Measurements from ENCODE around the gene TOP1.

TOP1 gene

DNA sequence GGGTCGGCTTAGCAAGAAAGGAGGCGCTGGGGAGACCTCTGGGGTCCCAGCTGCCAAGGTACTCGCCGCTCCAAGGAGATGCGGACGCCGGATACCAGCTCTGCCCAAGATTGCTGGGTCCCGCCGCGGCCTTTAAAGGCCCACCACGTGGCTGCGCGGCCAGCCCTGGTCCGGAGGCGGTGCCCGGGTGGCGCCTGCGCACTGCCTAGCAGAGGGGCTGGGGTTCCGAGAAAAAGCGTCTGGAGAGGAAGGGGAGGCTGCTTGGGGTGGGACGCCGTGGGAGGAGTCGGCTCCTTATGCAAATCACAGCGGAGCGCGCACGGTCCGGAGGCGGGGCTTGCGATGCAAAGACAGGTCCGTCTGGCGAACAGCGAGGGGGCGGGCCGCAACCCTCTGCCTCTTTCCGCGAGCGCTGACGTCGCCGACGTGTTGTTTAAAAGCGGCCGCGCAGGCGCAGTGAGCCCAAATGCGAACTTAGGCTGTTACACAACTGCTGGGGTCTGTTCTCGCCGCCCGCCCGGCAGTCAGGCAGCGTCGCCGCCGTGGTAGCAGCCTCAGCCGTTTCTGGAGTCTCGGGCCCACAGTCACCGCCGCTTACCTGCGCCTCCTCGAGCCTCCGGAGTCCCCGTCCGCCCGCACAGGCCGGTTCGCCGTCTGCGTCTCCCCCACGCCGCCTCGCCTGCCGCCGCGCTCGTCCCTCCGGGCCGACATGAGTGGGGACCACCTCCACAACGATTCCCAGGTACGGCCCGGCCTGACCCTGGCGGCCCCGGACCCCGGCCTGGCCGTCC lies at the start of gene TOP1:
Gene TOP1 (plus strand): TSS at position 464 of the 791 bp plus-strand sequence. CDS start 246 bp downstream, at position 710.
- peak; percentile 100 for DNase-seq (ENCODE audit: low read depth in 2 of 2)

DNA sequence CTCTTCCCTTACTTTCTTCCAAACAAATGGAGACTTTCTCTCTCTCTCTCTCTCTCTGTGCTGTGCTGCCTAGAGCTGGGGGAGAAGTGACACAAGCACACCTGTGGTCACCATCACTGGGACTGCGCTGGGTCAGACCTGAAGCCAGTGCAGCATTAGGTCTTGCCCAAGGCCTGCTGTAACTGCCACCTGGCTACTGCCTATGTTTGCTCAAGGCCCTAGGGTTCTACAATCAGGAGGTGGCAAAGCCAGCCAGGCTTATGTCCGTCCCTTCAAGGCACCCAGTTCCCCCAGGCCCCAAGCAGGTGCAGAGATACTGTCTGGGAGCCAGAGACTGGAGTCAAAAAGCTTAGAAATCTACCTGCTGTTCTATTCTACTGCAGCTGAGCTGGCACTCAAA lies 49.4 kb upstream of the TOP1 start:
- DNase-seq (ENCODE audit: low read depth in 2 of 2), result no peak

DNA sequence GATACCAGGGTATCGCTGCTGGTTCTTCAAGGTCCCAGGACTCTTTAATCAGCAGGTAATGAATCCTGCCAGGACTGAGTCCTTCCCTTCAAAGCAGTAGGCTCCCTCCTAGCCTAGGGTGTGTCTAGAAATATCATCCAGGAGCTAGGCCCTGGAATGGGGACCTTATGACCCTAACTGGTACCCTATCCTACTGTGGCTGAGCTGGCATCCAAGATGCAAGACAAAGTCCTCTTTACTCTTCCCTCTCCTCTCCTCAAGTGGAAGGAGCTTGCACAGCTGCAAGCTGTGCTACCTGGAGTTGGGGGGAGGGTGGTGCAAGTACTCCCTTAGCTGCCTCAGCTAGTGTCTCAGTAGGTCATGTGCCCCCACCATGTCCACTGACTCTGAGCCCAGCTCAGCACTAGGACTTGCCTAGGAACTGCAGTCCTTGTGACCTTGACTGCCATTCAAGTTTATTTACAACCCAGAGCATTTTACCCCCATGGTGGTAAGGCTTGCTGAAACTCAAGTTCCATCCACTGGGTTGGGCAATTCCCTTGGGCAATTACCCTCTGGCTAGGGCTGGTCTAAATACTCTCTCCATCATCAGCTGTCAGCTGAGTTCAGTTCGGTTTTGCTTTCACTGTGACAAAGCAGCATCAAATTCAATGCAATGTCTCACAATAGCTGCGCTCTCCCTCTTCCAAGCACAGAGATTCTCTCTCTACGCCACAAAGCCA lies 48.4 kb upstream of the TOP1 start:
- DNase-seq (ENCODE audit: low read depth in 2 of 2), result no peak

- no peak for DNase-seq (ENCODE audit: low read depth in 2 of 2)
Observed at GRCh38 chr20:40980828-40981310, 47.8 kb upstream of the TOP1 start.

- DNase-seq (ENCODE audit: low read depth in 2 of 2), result no peak
Observed at GRCh38 chr20:40982415-40983145, 46.0 kb upstream of the TOP1 start.

DNA sequence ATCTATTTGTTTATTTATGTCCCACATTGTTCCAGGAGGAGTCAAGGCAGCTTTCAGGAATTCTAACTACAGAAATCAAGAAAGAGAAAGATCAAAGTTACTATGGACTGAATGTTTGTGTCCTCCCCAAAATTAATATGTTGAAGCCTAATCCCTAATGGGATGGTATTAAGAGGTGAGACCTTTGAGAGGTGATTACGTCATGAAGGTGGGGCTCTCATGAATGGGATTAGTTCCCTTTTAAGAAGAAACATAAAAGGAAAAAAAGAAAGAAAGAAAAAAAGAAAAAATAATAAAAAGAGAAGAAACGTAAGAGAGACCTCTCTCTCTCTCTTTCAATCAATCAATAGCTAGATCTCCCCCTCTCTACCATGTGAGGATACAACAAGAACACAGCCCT lies 44.7 kb upstream of the TOP1 start:
- DNase-seq (ENCODE audit: low read depth in 2 of 2), result no peak

DNA sequence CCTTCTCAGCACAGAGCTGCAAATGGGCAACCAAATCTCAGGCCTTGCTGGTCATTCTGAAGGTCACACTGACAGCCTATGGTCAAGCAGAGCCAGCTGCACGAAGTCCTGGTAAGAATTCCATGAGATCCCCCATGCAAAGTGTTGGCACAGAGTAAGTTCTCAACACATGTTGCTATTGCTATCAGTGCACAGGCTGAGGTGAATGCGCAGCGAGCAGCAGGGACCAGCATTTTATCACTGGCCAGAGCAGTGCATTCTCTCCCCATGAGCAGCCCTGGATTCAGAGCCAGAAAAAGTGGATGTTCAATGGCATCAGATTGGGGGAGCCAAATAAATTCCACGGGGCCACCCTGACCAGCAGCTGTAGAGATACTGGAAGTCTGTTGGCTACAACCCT lies 44.1 kb upstream of the TOP1 start:
- no peak for DNase-seq (ENCODE audit: low read depth in 2 of 2)

DNA sequence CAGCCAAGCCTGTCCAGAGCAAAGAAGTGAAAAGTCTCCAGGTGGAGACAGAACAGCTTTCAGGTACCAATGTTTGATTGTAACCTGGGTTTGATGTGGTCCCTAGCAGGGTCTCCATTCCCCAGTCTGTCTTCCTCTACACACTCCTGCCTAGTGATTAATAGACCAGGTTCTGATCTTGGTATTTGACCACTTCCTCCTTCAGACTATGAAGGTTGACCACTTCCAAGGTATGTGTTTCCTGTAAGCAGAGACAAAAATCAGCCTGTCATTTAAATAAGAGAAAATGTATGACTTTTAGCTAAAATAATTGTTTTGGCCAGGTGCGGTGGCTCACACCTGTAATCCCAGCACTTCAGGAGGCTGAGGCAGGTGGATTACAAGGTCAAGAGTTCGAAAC lies 41.8 kb upstream of the TOP1 start:
- no peak for DNase-seq (ENCODE audit: low read depth in 2 of 2)

- peak; percentile 48 to 61 for DNase-seq (ENCODE audit: low read depth in 2 of 2)
Observed at GRCh38 chr20:40990542-40991120, 38.0 kb upstream of the TOP1 start.

- DNase-seq (ENCODE audit: low read depth in 2 of 2), result no peak
Observed at GRCh38 chr20:40991181-40991889, 37.3 kb upstream of the TOP1 start.

- DNase-seq (ENCODE audit: low read depth in 2 of 2), result no peak
Observed at GRCh38 chr20:40992349-40993113, 36.1 kb upstream of the TOP1 start.

GRCh38 chr20:40993794-40994540 lies 34.7 kb upstream of the TOP1 start:
- DNase-seq (ENCODE audit: low read depth in 2 of 2), result no peak

- no peak for DNase-seq (ENCODE audit: low read depth in 2 of 2)
Observed at GRCh38 chr20:40996326-40996725, 32.3 kb upstream of the TOP1 start.

DNA sequence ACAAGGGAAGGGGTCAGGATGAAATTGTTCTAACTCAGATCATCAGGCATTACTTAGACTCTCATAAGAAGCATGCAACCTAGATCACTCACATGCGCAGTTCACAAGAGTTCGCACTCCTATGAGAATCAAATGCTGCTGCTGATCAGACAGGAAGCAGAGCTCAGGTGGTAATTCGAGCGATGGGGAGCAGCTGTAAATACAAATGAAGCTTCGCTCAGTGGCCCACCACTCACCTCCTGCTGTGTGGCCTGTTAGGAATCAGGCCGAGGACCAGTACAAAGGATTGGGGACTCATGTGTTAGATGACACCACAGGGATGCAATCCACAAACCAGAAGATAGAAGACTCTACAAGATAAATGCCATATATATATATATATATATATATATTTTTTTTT lies 31.5 kb upstream of the TOP1 start:
- no peak for DNase-seq (ENCODE audit: low read depth in 2 of 2)

DNA sequence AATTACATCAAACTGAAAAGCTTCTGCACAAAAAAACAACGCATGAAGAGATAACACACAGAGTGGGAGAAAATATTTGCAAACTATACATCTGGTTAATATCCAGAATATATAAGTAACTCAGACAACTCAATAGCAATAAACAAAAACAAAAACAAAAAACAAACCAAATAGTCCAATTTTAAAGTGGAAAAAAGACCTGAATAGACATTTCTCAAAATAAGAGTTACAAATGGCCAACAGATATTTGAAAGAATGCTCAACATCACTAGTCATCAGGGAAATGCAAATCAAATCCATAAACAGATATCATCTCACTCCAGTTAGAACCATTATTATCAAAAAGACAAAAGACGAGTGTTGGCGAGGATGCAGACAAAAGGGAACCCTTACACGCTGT lies 28.8 kb upstream of the TOP1 start:
- no peak for DNase-seq (ENCODE audit: low read depth in 2 of 2)

- DNase-seq (ENCODE audit: low read depth in 2 of 2), result no peak
Observed at GRCh38 chr20:41000628-41001027, 28.0 kb upstream of the TOP1 start.

GRCh38 chr20:41001497-41001896 lies 27.1 kb upstream of the TOP1 start:
- no peak for DNase-seq (ENCODE audit: low read depth in 2 of 2)

DNA sequence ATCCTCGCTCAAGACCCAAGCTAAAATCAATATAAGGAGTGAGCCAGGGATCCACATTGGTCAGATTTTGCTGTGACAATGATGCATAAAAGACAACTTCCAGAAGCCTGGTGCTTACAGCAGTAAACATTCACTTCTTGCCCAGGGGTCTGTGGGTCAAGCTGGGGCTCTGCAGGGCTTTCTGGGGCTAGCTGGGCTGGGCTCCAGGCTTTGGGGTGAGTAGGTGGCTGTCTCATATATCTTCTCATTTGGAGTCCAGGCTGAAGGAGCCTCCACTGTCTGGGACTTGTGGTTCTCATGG lies 25.8 kb upstream of the TOP1 start:
- DNase-seq (ENCODE audit: low read depth in 2 of 2), result no peak

GRCh38 chr20:41003143-41003935 lies 25.3 kb upstream of the TOP1 start:
- DNase-seq (ENCODE audit: low read depth in 2 of 2), result peak; percentile 43 to 67
